SK-N-SH (cell line): Measurements from ENCODE around the gene PANK3. TPM values are rescaled to one million over a fixed set of nuclear protein-coding genes. Genes with fewer than 3 reads are reported as not detected.
"Not testable (repeated sequence)": the region's sequence is repeated elsewhere in the genome, so short reads cannot be mapped to it uniquely, and the experiment has no call there.

Source experiments
- CTCF ChIA-PET: fragments of 300-600, 350-600 bp; formaldehyde crosslinking; extraction: SDS; loops from one replicate; lab custom pipeline; 2021; lab: Yijun Ruan, JAX
- POLR2A ChIA-PET: fragments of 350-600 bp; sonication (Branson Sonifier 250); formaldehyde crosslinking; extraction: SDS; loops from one replicate; lab custom pipeline; 2020; ENCODE audit warnings: antibody characterized with exemption, inconsistent platforms; lab: Yijun Ruan, JAX
- DNase-seq: peaks from one replicate; pipeline ENCODE4 v3.0.0; 2012
- H2AFZ ChIP-seq: fragments of 200-600 bp; sonication (generic); 2 replicates; pipeline ENCODE4 v1.8.1; 2016; ENCODE audit warnings: antibody characterized with exemption, mild to moderate bottlenecking, low read depth
- H3F3A ChIP-seq: fragments of 200-600 bp; sonication (generic); replicated peaks from 2 replicates; pipeline ENCODE3; 2016; ENCODE audit warnings: antibody characterized with exemption, mild to moderate bottlenecking; ENCODE audit not compliant: insufficient read depth
- H3K27ac ChIP-seq, 2 experiments: fragments of 200-500 bp in 1 of 2; fragments of 200-600 bp in 1 of 2; sonication (Bioruptor generic) in 1 of 2; sonication (generic), shearing (Covaris generic) in 1 of 2; 2 replicates each; pipeline versions ENCODE4 v1.5.1 to v1.6.1; 2014 to 2016; ENCODE audit warnings: low read depth in 2 of 2, inconsistent platforms in 1 of 2, low read length in 1 of 2, mild to moderate bottlenecking in 1 of 2, mixed read lengths in 1 of 2
- H3K27me3 ChIP-seq: fragments of 200-600 bp; sonication (generic), shearing (Covaris generic); 2 replicates; pipeline ENCODE4 v1.6.1; 2016; ENCODE audit warnings: mixed run types; ENCODE audit not compliant: insufficient read depth
- H3K36me3 ChIP-seq, 2 experiments: fragments of 200-500 bp in 1 of 2; fragments of 200-600 bp in 1 of 2; sonication (Bioruptor generic) in 1 of 2; sonication (generic) in 1 of 2; replicated peaks in 1 of 2; 2 replicates each; pipeline versions ENCODE3 to v1.5.1; 2014 to 2016; ENCODE audit warnings: low read length in 1 of 2, mild to moderate bottlenecking in 1 of 2; ENCODE audit not compliant: insufficient read depth in 2 of 2, control insufficient read depth in 1 of 2
- H3K4me1 ChIP-seq, 2 experiments: fragments of 200-500 bp in 1 of 2; fragments of 200-600 bp in 1 of 2; sonication (Bioruptor generic) in 1 of 2; sonication (generic), shearing (Covaris generic) in 1 of 2; 2 replicates each; pipeline versions ENCODE4 v1.5.1 to v1.6.1; 2014 to 2016; ENCODE audit warnings: low read depth in 1 of 2, low read length in 1 of 2, mixed run types in 1 of 2; ENCODE audit not compliant: insufficient read depth in 2 of 2, control insufficient read depth in 1 of 2
- H3K4me2 ChIP-seq: fragments of 200-600 bp; sonication (generic), shearing (Covaris generic); 2 replicates; pipeline ENCODE4 v1.6.1; 2017; ENCODE audit warnings: mixed run types
- H3K4me3 ChIP-seq, 2 experiments: fragments of 200-500 bp in 1 of 2; fragments of 200-600 bp in 1 of 2; sonication (Bioruptor generic) in 1 of 2; sonication (generic), shearing (Covaris generic) in 1 of 2; 2 replicates each; pipeline versions ENCODE4 v1.5.1 to v1.8.1; 2014 to 2016; ENCODE audit warnings: low read depth in 2 of 2, inconsistent platforms in 1 of 2, low read length in 1 of 2, mild to moderate bottlenecking in 1 of 2, mixed read lengths in 1 of 2, moderate library complexity in 1 of 2
- H3K79me2 ChIP-seq: fragments of 200-600 bp; sonication (generic); 2 replicates; pipeline ENCODE4 v1.8.1; 2017; ENCODE audit warnings: mild to moderate bottlenecking; ENCODE audit not compliant: insufficient read depth
- H3K9ac ChIP-seq: fragments of 200-600 bp; sonication (generic); 2 replicates; pipeline ENCODE4 v1.6.1; 2017; ENCODE audit warnings: mixed run types
- H3K9me2 ChIP-seq: fragments of 200-600 bp; sonication (generic); 2 replicates; pipeline ENCODE4 v1.6.1; 2017; ENCODE audit warnings: mixed run types
- H3K9me3 ChIP-seq: fragments of 200-600 bp; sonication (generic); 2 replicates; pipeline ENCODE4 v1.6.1; 2017; ENCODE audit warnings: mixed run types, mild to moderate bottlenecking, moderate library complexity
- H4K20me1 ChIP-seq: fragments of 200-600 bp; sonication (generic); 2 replicates; pipeline ENCODE4 v1.6.1; 2017; ENCODE audit warnings: mild to moderate bottlenecking, mixed run types; ENCODE audit not compliant: insufficient read depth
- EZH2phosphoT487 ChIP-seq: fragments of 200-600 bp; sonication (generic); IDR thresholded peaks from 2 replicates; pipeline ENCODE4 v1.6.1; 2017; ENCODE audit warnings: low read depth, mixed run types, mild to moderate bottlenecking, antibody characterized with exemption, moderate library complexity, borderline replicate concordance
- FOSL2 ChIP-seq: IDR thresholded peaks from 2 replicates; pipeline ENCODE4 v1.4.0; 2012; ENCODE audit warnings: low read depth, mild to moderate bottlenecking, moderate library complexity, borderline replicate concordance
- FOXM1 ChIP-seq: IDR thresholded peaks from 2 replicates; pipeline ENCODE4 v1.4.0; 2012; ENCODE audit warnings: low read depth, mild to moderate bottlenecking
- IRF3 ChIP-seq: fragments of 150-350 bp; IDR thresholded peaks from 2 replicates; pipeline ENCODE4 v1.6.1; 2016; ENCODE audit warnings: mild to moderate bottlenecking, low read depth, low read length
- NFIC ChIP-seq: IDR thresholded peaks from 2 replicates; pipeline ENCODE4 v1.4.0; 2012; ENCODE audit warnings: borderline replicate concordance
- NRF1 ChIP-seq: IDR thresholded peaks from 2 replicates; pipeline ENCODE4 v1.6.1; 2012; ENCODE audit warnings: low read depth, mild to moderate bottlenecking, low read length
- RCOR1 ChIP-seq: fragments of 150-350 bp; IDR thresholded peaks from 2 replicates; pipeline ENCODE4 v1.6.1; 2017; ENCODE audit warnings: antibody characterized with exemption, low read length
- SIN3A ChIP-seq: IDR thresholded peaks from 2 replicates; pipeline ENCODE4 v1.6.1; 2012; ENCODE audit warnings: low read depth, mild to moderate bottlenecking, low read length, moderate library complexity, borderline replicate concordance
- SMC3 ChIP-seq: IDR thresholded peaks from 2 replicates; pipeline ENCODE4 v1.6.1; 2012; ENCODE audit warnings: low read depth, low read length, improper control_type of control experiment
- USF1 ChIP-seq: IDR thresholded peaks from 2 replicates; pipeline ENCODE4 v1.4.0; 2012; ENCODE audit warnings: low read depth, borderline replicate concordance
- WGBS: methylation state at CpG from one replicate; pipeline ENCODE4 v1.1.6; 2017; ENCODE audit warnings: low lambda C conversion rate; 5-methylcytosine and 5-hydroxymethylcytosine counted together
- polyA plus RNA-seq, 3 experiments: library from polyadenylated mRNA; depleted of rRNA; stranded (reverse); fragments of >200 nt; gene quantifications; 2 replicates each; pipeline ENCODE4 v1.2.3, GENCODE V29; 2012

PANK3 gene
- polyA plus RNA-seq, 1 of the 3 experiments (the other 2 are of a cell fraction), result 6.1 TPM

- ChIA-PET CTCF (no interaction called here), POLR2A (no interaction called here)
- Histone ChIP-seq H3K36me3 (peaks cover 42 to 63% of the 10 kb centered on the region in 2 experiments), H3K9me2 (no peaks in the 10 kb centered on the region), H3K9ac (no peak overlapping the region), H3K4me3 (no peak overlapping the region), H3K4me1 (peaks cover 5 to 28% of the 10 kb centered on the region in 2 experiments; a peak in 3 of 4 replicates), H3K27ac (no peak overlapping the region), H3K27me3 (no peaks in the 10 kb centered on the region), H3K9me3 (no peaks in the 10 kb centered on the region), H4K20me1 (peaks cover 13% of the 10 kb centered on the region; the same call in 1 of the 2 replicates), H2AFZ (no peak overlapping the region), H3K4me2 (no peak overlapping the region), H3F3A (peaks cover 20% of the 10 kb centered on the region), H3K79me2 (peaks cover 23% of the 10 kb centered on the region)
- TF ChIP-seq USF1 (no peak), SMC3 (no peak)
- no peak for DNase-seq
Observed at GRCh38 chr5:168550656-168551055, 28.5 kb downstream of the PANK3 start.

GRCh38 chr5:168549554-168549953 is 29.6 kb downstream of the PANK3 start:
- no peak overlapping the region for H3K9ac ChIP-seq
- H3K27me3 ChIP-seq, result no peaks in the 10 kb centered on the region
- no peak for DNase-seq
- no peak overlapping the region for H3K4me3 ChIP-seq
- H3K4me2 ChIP-seq, result no peak overlapping the region
- peaks cover 5 to 21% of the 10 kb centered on the region in 2 experiments; a peak in 3 of 4 replicates for H3K4me1 ChIP-seq
- H2AFZ ChIP-seq, result no peak overlapping the region
- H3K9me2 ChIP-seq, result no peaks in the 10 kb centered on the region
- peaks cover 37 to 60% of the 10 kb centered on the region in 2 experiments for H3K36me3 ChIP-seq
- H3K9me3 ChIP-seq, result no peaks in the 10 kb centered on the region
- peaks cover 23% of the 10 kb centered on the region for H3K79me2 ChIP-seq
- peaks cover 16% of the 10 kb centered on the region for H3F3A ChIP-seq
- 95% methylated on average over 7 of the region's 7 CpGs for whole genome bisulfite sequencing
- TF ChIP-seq NFIC (no peak), EZH2phosphoT487 (no peak), FOXM1 (no peak), FOSL2 (no peak)
- ChIA-PET CTCF (interaction anchor here (0.6 to 1.2 kb wide), 2 partner anchors 12 to 29 kb away, joined by 3 read pairs; no protein-coding TSS in a partner anchor), POLR2A (no interaction called here)
- peaks cover 8% of the 10 kb centered on the region; the same call in 1 of the 2 replicates for H4K20me1 ChIP-seq
- no peak overlapping the region for H3K27ac ChIP-seq

- WGBS, result 72% methylated on average over 2 of the region's 2 CpGs
- no peaks in the 10 kb centered on the region for H3K79me2 ChIP-seq
- DNase-seq, result no peak
- CTCF ChIA-PET, result interaction anchor here (0.8 to 1.1 kb wide), 2 partner anchors 12 to 269 kb away, joined by 3 read pairs; no protein-coding TSS in a partner anchor
- no peaks in the 10 kb centered on the region for H4K20me1 ChIP-seq
- no peaks in the 10 kb centered on the region for H3K9me3 ChIP-seq
- H3K36me3 ChIP-seq, result no peaks in the 10 kb centered on the region
- H3K9ac ChIP-seq, result no peak overlapping the region
- H3K4me2 ChIP-seq, result no peak overlapping the region
- H3K27ac ChIP-seq, result no peak overlapping the region
- no peak overlapping the region for H3K4me3 ChIP-seq
- H3F3A ChIP-seq, result no peaks in the 10 kb centered on the region
- no peaks in the 10 kb centered on the region for H3K27me3 ChIP-seq
- TF ChIP-seq NRF1 (no peak), IRF3 (no peak), RCOR1 (no peak), SIN3A (no peak)
- TF ChIP-seq, all 33 proteins: peak for 0
- Histone ChIP-seq H3K9me2 (no peaks in the 10 kb centered on the region), H3K4me1 (peaks cover 0 to 2% of the 10 kb centered on the region in 2 experiments; a peak in 1 of 4 replicates), H2AFZ (no peak overlapping the region)
- POLR2A ChIA-PET, result no interaction called here
Observed at GRCh38 chr5:168537176-168537575, 42.0 kb downstream of the PANK3 start.

GRCh38 chr5:168534351-168534750 is 44.8 kb downstream of the PANK3 start:
- peaks cover 0 to 18% of the 10 kb centered on the region in 2 experiments; a peak in 1 of 4 replicates for H3K4me1 ChIP-seq
- H3K4me2 ChIP-seq, H3F3A ChIP-seq, H3K27ac ChIP-seq, H2AFZ ChIP-seq, H3K9me3 ChIP-seq, H3K9ac ChIP-seq, DNase-seq, H3K36me3 ChIP-seq, H3K79me2 ChIP-seq, POLR2A ChIA-PET, H3K4me3 ChIP-seq, H3K27me3 ChIP-seq, H4K20me1 ChIP-seq, H3K9me2 ChIP-seq, CTCF ChIA-PET: not testable (repeated sequence)
- 66% methylated on average over 7 of the region's 7 CpGs for WGBS
